K562 (cell line): ENCODE results near the gene MLH1. TPM values are rescaled to one million over a fixed set of nuclear protein-coding genes. Genes with fewer than 3 reads are reported as not detected.
A peak's percentile ranks its signal among the peaks of the same experiment; 100 is the strongest.

Source experiments
- ATAC-seq: fragments of 200-7000 bp; cut with Tn5 transposase; 3 replicates; pipeline ENCODE4 v1.9.1; 2020; ENCODE audit warnings: moderate library complexity
- BruUV-seq: library from RNA; stranded (reverse); fragments of 400-500 nt; replicated peaks from 2 replicates; lab custom pipeline; 2021; lab: Mats Ljungman, UMichigan
- CTCF ChIA-PET: fragments of 300-600 bp; formaldehyde crosslinking; extraction: SDS; loops from one replicate; lab custom pipeline; 2021; ENCODE audit warnings: low intra/inter-chr PET ratio; lab: Yijun Ruan, JAX
- POLR2A ChIA-PET: fragments of 300-600, 350-650 bp; sonication (Branson Sonifier 250); formaldehyde crosslinking; extraction: SDS; loops from one replicate; lab custom pipeline; 2021; ENCODE audit warnings: antibody characterized with exemption, inconsistent platforms; lab: Yijun Ruan, JAX
- DNase-seq, 4 experiments: peaks; one replicate each; pipeline versions ENCODE4 v3.0.0 to v3.0.0-alpha.2; 2011 to 2018; ENCODE audit warnings: low spot score in 3 of 4, mixed read lengths in 3 of 4; ENCODE audit errors: extremely low read depth in 1 of 4
- FAIRE-seq: peaks from 2 replicates; lab custom pipeline; 2011; peaks lifted over from hg19 to GRCh38; lab: Jason Lieb, UNC
- H2AFZ ChIP-seq: 2 replicates; pipeline ENCODE4 v1.6.0; 2011; ENCODE audit warnings: low read depth, low read length, control low read depth, inconsistent platforms
- H3K27ac ChIP-seq: fragments of 200-600 bp; 3 replicates; pipeline ENCODE4 v1.8.0; 2011; ENCODE audit warnings: low read depth, mild to moderate bottlenecking, control low read depth, inconsistent platforms, low read length, moderate library complexity, mixed read lengths; ENCODE audit errors: extremely low read depth
- H3K27me3 ChIP-seq, 2 experiments: fragments of 300-600 bp in 1 of 2; 2 replicates in 1 of 2; 3 replicates in 1 of 2; pipeline versions ENCODE4 v1.6.0 to v1.8.0; 2011; ENCODE audit warnings: inconsistent platforms in 2 of 2, low read length in 2 of 2, mild to moderate bottlenecking in 1 of 2, mixed read lengths in 1 of 2, moderate library complexity in 1 of 2; ENCODE audit not compliant: control insufficient read depth in 2 of 2, insufficient read depth in 2 of 2
- H3K36me3 ChIP-seq: fragments of 300-600 bp; 3 replicates; pipeline ENCODE4 v1.8.0; 2011; ENCODE audit warnings: mild to moderate bottlenecking, low read length, inconsistent platforms; ENCODE audit not compliant: control insufficient read depth, insufficient read depth
- H3K4me1 ChIP-seq, 2 experiments: fragments of 200-600 bp in 1 of 2; replicated peaks in 1 of 2; 2 replicates in 1 of 2; 3 replicates in 1 of 2; pipeline versions ENCODE4 v1.5.1 to v1.8.0; 2011; ENCODE audit warnings: inconsistent platforms in 2 of 2, low read length in 2 of 2, mild to moderate bottlenecking in 1 of 2, mixed read lengths in 1 of 2, moderate library complexity in 1 of 2; ENCODE audit not compliant: control insufficient read depth in 2 of 2, insufficient read depth in 2 of 2
- H3K4me2 ChIP-seq: 2 replicates; pipeline ENCODE4 v1.6.1; 2011; ENCODE audit warnings: low read length, control low read depth, inconsistent platforms, mixed read lengths; ENCODE audit not compliant: insufficient read depth
- H3K4me3 ChIP-seq: fragments of 200-600 bp; sonication (generic), shearing (Covaris generic); 2 replicates; pipeline ENCODE4 v1.5.1; 2016; ENCODE audit warnings: control low read depth, inconsistent platforms
- H3K79me2 ChIP-seq: fragments of 200-600 bp; 3 replicates; pipeline ENCODE4 v1.8.0; 2011; ENCODE audit warnings: low read length, inconsistent platforms; ENCODE audit not compliant: control insufficient read depth, insufficient read depth
- H3K9ac ChIP-seq, 2 experiments: 2 replicates each; pipeline versions ENCODE4 v1.6.0 to v1.6.1; 2011; ENCODE audit warnings: low read depth in 2 of 2, low read length in 2 of 2, control low read depth in 1 of 2, inconsistent platforms in 1 of 2, mild to moderate bottlenecking in 1 of 2, mixed read lengths in 1 of 2; ENCODE audit not compliant: insufficient read depth in 1 of 2
- H3K9me1 ChIP-seq: one replicate; pipeline ENCODE4 v1.6.0; 2011; ENCODE audit warnings: inconsistent platforms, mild to moderate bottlenecking, low read length, moderate library complexity; ENCODE audit not compliant: control insufficient read depth, insufficient read depth
- H3K9me3 ChIP-seq: replicated peaks from 2 replicates; pipeline ENCODE4 v1.5.1; 2011; ENCODE audit warnings: low read depth, low read length, inconsistent platforms; ENCODE audit not compliant: control insufficient read depth, insufficient read depth
- H4K20me1 ChIP-seq: replicated peaks from 2 replicates; pipeline ENCODE4 v1.6.1; 2011; ENCODE audit warnings: low read length, inconsistent platforms, mixed read lengths; ENCODE audit not compliant: control insufficient read depth, insufficient read depth
- CREB3 ChIP-seq: fragments of 450-650 bp; conservative IDR thresholded peaks from 2 replicates; pipeline ENCODE4 v1.6.1; 2016; ENCODE audit warnings: missing genetic modification characterization, low read depth, mild to moderate bottlenecking, missing compliant biosample characterization, moderate library complexity
- CREB3L1 ChIP-seq: fragments of 450-650 bp; IDR thresholded peaks from 2 replicates; pipeline ENCODE4 v1.6.1; 2014; ENCODE audit warnings: low read depth, mild to moderate bottlenecking, moderate library complexity, borderline replicate concordance
- ILK ChIP-seq: fragments of 450-650 bp; IDR thresholded peaks from 2 replicates; pipeline ENCODE4 v1.6.1; 2016; ENCODE audit warnings: missing genetic modification characterization, low read depth, mild to moderate bottlenecking, missing compliant biosample characterization, moderate library complexity, borderline replicate concordance
- MECOM ChIP-seq: fragments of 250-450 bp; sonication (Bioruptor Pico); IDR thresholded peaks from 2 replicates; pipeline ENCODE4 v1.8.0; 2022; ENCODE audit warnings: inconsistent platforms
- NR2C1 ChIP-seq, 2 experiments: fragments of 450-650 bp; IDR thresholded peaks; 2 replicates each; pipeline ENCODE4 v1.6.1; 2017; ENCODE audit warnings: mild to moderate bottlenecking in 2 of 2, antibody characterized with exemption in 1 of 2, inconsistent platforms in 1 of 2, missing compliant biosample characterization in 1 of 2, missing genetic modification characterization in 1 of 2
- PRDM10 ChIP-seq: fragments of 450-650 bp; IDR thresholded peaks from 2 replicates; pipeline ENCODE4 v1.6.1; 2018; ENCODE audit not compliant: partially characterized antibody
- RCOR1 ChIP-seq, 2 experiments: IDR thresholded peaks; 2 replicates each; pipeline ENCODE4 v1.6.1; 2012; ENCODE audit warnings: low read depth in 2 of 2, low read length in 2 of 2, borderline replicate concordance in 1 of 2, improper control_type of control experiment in 1 of 2
- SMAD4 ChIP-seq: fragments of 250-450 bp; sonication (Bioruptor Pico); conservative IDR thresholded peaks from 2 replicates; pipeline ENCODE4 v1.8.0; 2021; ENCODE audit warnings: inconsistent platforms, mild to moderate bottlenecking, moderate library complexity
- SUPT5H ChIP-seq: fragments of 450-650 bp; IDR thresholded peaks from 2 replicates; pipeline ENCODE4 v1.6.1; 2016
- TCFL5 ChIP-seq: fragments of 250-450 bp; sonication (Bioruptor Pico); conservative IDR thresholded peaks from 2 replicates; pipeline ENCODE4 v1.6.1; 2021; ENCODE audit warnings: mild to moderate bottlenecking, moderate library complexity, matching md5 sums
- ZBTB26 ChIP-seq: fragments of 450-650 bp; formaldehyde crosslinking; IDR thresholded peaks from 2 replicates; pipeline ENCODE4 v1.4.0; 2022; ENCODE audit warnings: missing genetic modification characterization
- WGBS: fragments of 100-300 bp; shearing (Covaris generic); methylation state at CpG from one replicate; pipeline ENCODE4 v1.1.6; 2016; ENCODE audit warnings: low coverage, mixed read lengths; ENCODE audit not compliant: insufficient coverage; ENCODE audit errors: missing lambda C conversion rate; 5-methylcytosine and 5-hydroxymethylcytosine counted together
- in situ Hi-C: fragments of 300-500 bp; cut with MboI; formaldehyde crosslinking; loops from 4 replicates; pipeline ENCODE4 v1.15.0; 2018; ENCODE audit warnings: inconsistent platforms, mixed read lengths
- intact Hi-C: fragments of 100-400 bp; cut with micrococcal nuclease; formaldehyde crosslinking; loops from 2 replicates; pipeline ENCODE4 v1.14.2; 2022
- polyA plus RNA-seq, 8 experiments: library from polyadenylated mRNA; depleted of rRNA in 4 of 8; stranded (reverse) in 5 of 8; unstranded in 3 of 8; fragments of >200 nt; fragmentation: Nextera tagmentation in 2 of 8; fragmentation: Illumina TruSeq in 1 of 8; extraction: Ambion mirVana in 2 of 8; extraction: Trizol in 1 of 8; gene quantifications; 2 replicates each; pipeline versions ENCODE4 v1.2.1 to v1.2.3, GENCODE V29; 2011 to 2014; ENCODE audit warnings: inconsistent platforms in 1 of 8, missing spikeins in 1 of 8
- total RNA-seq, 7 experiments: library from RNA; depleted of rRNA in 6 of 7; stranded (reverse); fragments of >200 nt in 6 of 7; fragmentation: Illumina TruSeq in 2 of 7; extraction: Trizol in 2 of 7; gene quantifications; 2 replicates each; pipeline versions ENCODE4 v1.2.1 to v1.2.3, GENCODE V29; 2011 to 2021; ENCODE audit warnings: low replicate concordance in 1 of 7

The MLH1 gene
- total and polyA plus RNA-seq, 9 of the 15 experiments (the other 6 are each of a cell fraction or from before 2014, with no cell fraction given) = 76.4 to 155 (median 117) TPM

- Histone ChIP-seq H3K4me2 (peak overlapping the region; percentile 60), H3K9ac (peak overlapping the region in 1 of 2 experiments; percentile 65; a peak in 2 of 4 replicates), H3K4me3 (peak overlapping the region; percentile 10; the same call in 1 of the 2 replicates), H3K9me1 (no peaks in the 10 kb centered on the region), H3K36me3 (no peaks in the 10 kb centered on the region), H4K20me1 (no peaks in the 10 kb centered on the region), H3K79me2 (no peaks in the 10 kb centered on the region), H3K27ac (peak overlapping the region; percentile 79), H3K4me1 (peaks cover 22 to 51% of the 10 kb centered on the region in 2 experiments), H3K27me3 (no peaks in the 10 kb centered on the region), H2AFZ (peak overlapping the region; percentile 85), H3K9me3 (no peaks in the 10 kb centered on the region)
- DNase-seq = peak; percentile 93 to 96 (median 94)
- peak; percentile 79 for ATAC-seq
- in situ Hi-C loops = loop anchor here (10.0 kb wide), 1 partner anchor 223 kb away; no protein-coding TSS in a partner anchor
- ChIA-PET POLR2A (interaction anchor here (0.7 to 2.9 kb wide), 9 partner anchors 11 to 263 kb away, joined by 3 to 19 read pairs (median 4); partner anchors contain the start of genes EPM2AIP1 and MLH1), CTCF (interaction anchor here (0.5 to 2.2 kb wide), 6 partner anchors 31 to 228 kb away, joined by 3 to 19 read pairs (median 4); no protein-coding TSS in a partner anchor)
- no TSS peak for BruUV-seq
- peak; percentile 94 for FAIRE-seq
- 3% methylated on average over 3 of the region's 3 CpGs for WGBS
- intact Hi-C loops = loop anchor here (1.0 to 5.0 kb wide), 7 partner anchors 35 to 254 kb away; partner anchors contain the start of genes EPM2AIP1 and MLH1
- TF ChIP-seq SUPT5H = no peak
- TF ChIP-seq TCFL5 = 0 out of 2 replicates have a peak, but pooled peaks have one; percentile 20
- TF ChIP-seq NR2C1 (IDR thresholded peaks at IDR 0.05) = 0 out of 2 replicates have a peak, but pooled peaks have one; percentile 39
- TF ChIP-seq NR2C1 (tag; IDR thresholded peaks at IDR 0.05) = no peak; the same call in 1 of the 2 replicates
- TF ChIP-seq ZBTB26 (CRISPR knock-in tag) = 0 out of 2 replicates have a peak, but pooled peaks have one; percentile 60
- peak; percentile 76 for TF ChIP-seq PRDM10
- no peak for TF ChIP-seq CREB3L1
- peak; percentile 33; the same call in 1 of the 2 replicates for TF ChIP-seq CREB3 (tag)
- TF ChIP-seq RCOR1 (IDR thresholded peaks at IDR 0.05; ENCODE audit: borderline replicate concordance in 1 of 2, low read depth in 2 of 2, low read length in 2 of 2) = peak; percentile 80 to 98; a peak in 3 of 4 replicates
- no peak for TF ChIP-seq ILK (tag)
- peak; percentile 81 for TF ChIP-seq SMAD4 (CRISPR knock-in tag)
- TF ChIP-seq MECOM (CRISPR knock-in tag) = peak; percentile 95
Measured at GRCh38 chr3:36957862-36958686, 35.2 kb upstream of the MLH1 start.
